C4-2B (cell line): ENCODE data around the gene VPS45.

ENCODE experiments used
- CTCF ChIP-seq: fragments of 450-650 bp; conservative IDR thresholded peaks from 2 replicates; pipeline ENCODE4 v1.5.1; 2017; ENCODE audit warnings: mild to moderate bottlenecking
- ZFX ChIP-seq: fragments of 450-650 bp; IDR thresholded peaks from 2 replicates; pipeline ENCODE4 v1.6.1; 2017

GRCh38 chr1:150178548-150178947 is 111.0 kb downstream of the VPS45 start:
- TF ChIP-seq CTCF (no peak), ZFX (no peak)
